NCI-H510A treated with DMSO at 0.1 percent for 48 hours (cell line): Measurements from ENCODE around the gene CD80.
"Not testable (repeated sequence)": the region's sequence is repeated elsewhere in the genome, so short reads cannot be mapped to it uniquely, and the experiment has no call there.

Experiments
- DNase-seq: peaks from one replicate; lab custom pipeline; 2025; lab: John Stamatoyannopoulos, UW

CD80 gene

GRCh38 chr3:119582178-119582577 is 22.8 kb upstream of the CD80 start:
- no peak for DNase-seq

GRCh38 chr3:119580067-119580760 is 20.8 kb upstream of the CD80 start:
- peak; percentile 6 for DNase-seq

- DNase-seq, result peak; percentile 10
These were observed 20.1 kb upstream of the CD80 start, which contains the start of gene ADPRH for GRCh38 chr3:119579366-119580066. Gene ADPRH, plus strand, starts transcription at chr3:119579492. Its CDS starts 2,678 bp downstream, at chr3:119582170.

GRCh38 chr3:119575507-119575906 is 16.1 kb upstream of the CD80 start:
- no peak for DNase-seq

GRCh38 chr3:119571688-119572087 is 12.3 kb upstream of the CD80 start:
- no peak for DNase-seq

- no peak for DNase-seq
These were observed 11.8 kb upstream of the CD80 start for GRCh38 chr3:119571230-119571629.

- DNase-seq, result no peak
These were observed 10.8 kb upstream of the CD80 start for GRCh38 chr3:119570229-119570628.

GRCh38 chr3:119569156-119569555 is 9.7 kb upstream of the CD80 start:
- DNase-seq, result no peak

GRCh38 chr3:119563334-119563733 is 3.9 kb upstream of the CD80 start:
- DNase-seq, result not testable (repeated sequence)

- DNase-seq, result no peak
These were observed 3.0 kb upstream of the CD80 start for GRCh38 chr3:119562307-119562961.

- DNase-seq, result no peak
These were observed 746 bp upstream of the CD80 start for GRCh38 chr3:119560160-119560559.

- DNase-seq, result no peak
These were observed 642 bp downstream of the CD80 start for GRCh38 chr3:119558626-119559317.

GRCh38 chr3:119557877-119558269 is 1.5 kb downstream of the CD80 start:
- DNase-seq, result no peak

- no peak for DNase-seq
These were observed 2.1 kb downstream of the CD80 start for GRCh38 chr3:119557192-119557876.

GRCh38 chr3:119555929-119556328 is 3.5 kb downstream of the CD80 start:
- no peak for DNase-seq

- DNase-seq, result no peak
These were observed 4.1 kb downstream of the CD80 start for GRCh38 chr3:119555309-119555735.

- DNase-seq, result no peak
These were observed 5.5 kb downstream of the CD80 start for GRCh38 chr3:119553823-119554415.

GRCh38 chr3:119552928-119553327 is 6.5 kb downstream of the CD80 start:
- not testable (repeated sequence) for DNase-seq

- DNase-seq, result no peak
These were observed 7.8 kb downstream of the CD80 start for GRCh38 chr3:119551598-119551997.

GRCh38 chr3:119550192-119550910 is 9.1 kb downstream of the CD80 start:
- DNase-seq, result no peak

GRCh38 chr3:119548341-119548740 is 11.1 kb downstream of the CD80 start:
- DNase-seq, result no peak
